ENCODE data around the gene PRRC2C. TPM values are rescaled to one million over a fixed set of nuclear protein-coding genes. Genes with fewer than 3 reads are reported as not detected.
A peak's percentile ranks its signal among the peaks of the same experiment; 100 is the strongest.

Gene PRRC2C
- total RNA-seq, 2 experiments from 2014 or later = 357 to 387 TPM

DNA sequence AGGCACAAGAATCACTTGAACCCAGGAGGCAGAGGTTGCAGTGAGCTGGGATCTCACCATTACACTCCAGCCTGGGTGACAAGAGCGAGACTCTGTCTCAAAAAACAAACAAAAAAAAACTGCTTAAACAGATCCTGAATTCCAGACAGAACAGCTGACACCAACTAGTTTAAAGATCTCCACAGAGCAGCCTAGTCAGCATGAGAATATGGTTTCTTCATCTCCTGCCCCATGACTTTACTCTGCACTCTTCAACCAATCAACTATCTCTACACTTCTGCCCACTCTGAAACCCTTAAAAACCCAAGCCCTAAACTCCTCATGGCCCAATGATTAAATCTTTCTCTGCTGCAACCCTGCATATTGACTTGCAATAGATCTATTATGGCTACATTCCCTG lies 7.5 kb upstream of the PRRC2C start:
- no peak overlapping the region for H3K27ac ChIP-seq (ENCODE audit: low read depth in 1 of 2, low read length in 2 of 2)
- no peaks in the 10 kb centered on the region for H3K27me3 ChIP-seq (ENCODE audit: control insufficient read depth in 1 of 2, insufficient read depth in 2 of 2, low read length in 2 of 2)
- no peaks in the 10 kb centered on the region for H3K9me3 ChIP-seq (ENCODE audit: control insufficient read depth in 1 of 2, insufficient read depth in 1 of 2, low read length in 2 of 2)
- no peaks in the 10 kb centered on the region for H3K4me1 ChIP-seq (ENCODE audit: insufficient read depth, low read length)
- Mint-ChIP-seq H3K36me3 (ENCODE audit: low read depth) (no peaks in the 10 kb centered on the region), H3K4me1 (ENCODE audit: low read depth) (no peaks in the 10 kb centered on the region), H3K27ac (no peak overlapping the region), H3K9me3 (no peaks in the 10 kb centered on the region), H3K4me3 (no peak overlapping the region), H3K27me3 (no peaks in the 10 kb centered on the region)
- H3K36me3 ChIP-seq (ENCODE audit: insufficient read depth, low read length) = no peaks in the 10 kb centered on the region
- CTCF ChIA-PET = no interaction called here
- ATAC-seq (ENCODE audit: poor library complexity) (no peak), DNase-seq (no peak)
- intact Hi-C loops (cut with DNase I, micrococcal nuclease) = no loop called here
- TF ChIP-seq, protein P1, sequence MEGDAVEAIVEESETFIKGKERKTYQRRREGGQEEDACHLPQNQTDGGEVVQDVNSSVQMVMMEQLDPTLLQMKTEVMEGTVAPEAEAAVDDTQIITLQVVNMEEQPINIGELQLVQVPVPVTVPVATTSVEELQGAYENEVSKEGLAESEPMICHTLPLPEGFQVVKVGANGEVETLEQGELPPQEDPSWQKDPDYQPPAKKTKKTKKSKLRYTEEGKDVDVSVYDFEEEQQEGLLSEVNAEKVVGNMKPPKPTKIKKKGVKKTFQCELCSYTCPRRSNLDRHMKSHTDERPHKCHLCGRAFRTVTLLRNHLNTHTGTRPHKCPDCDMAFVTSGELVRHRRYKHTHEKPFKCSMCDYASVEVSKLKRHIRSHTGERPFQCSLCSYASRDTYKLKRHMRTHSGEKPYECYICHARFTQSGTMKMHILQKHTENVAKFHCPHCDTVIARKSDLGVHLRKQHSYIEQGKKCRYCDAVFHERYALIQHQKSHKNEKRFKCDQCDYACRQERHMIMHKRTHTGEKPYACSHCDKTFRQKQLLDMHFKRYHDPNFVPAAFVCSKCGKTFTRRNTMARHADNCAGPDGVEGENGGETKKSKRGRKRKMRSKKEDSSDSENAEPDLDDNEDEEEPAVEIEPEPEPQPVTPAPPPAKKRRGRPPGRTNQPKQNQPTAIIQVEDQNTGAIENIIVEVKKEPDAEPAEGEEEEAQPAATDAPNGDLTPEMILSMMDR (IDR thresholded peaks at IDR 0.05) = no peak
- POLR2A ChIA-PET = no interaction called here
- H3K4me3 ChIP-seq (ENCODE audit: low read length) = no peak overlapping the region

GRCh38 chr1:171480035-171480434 lies 5.3 kb upstream of the PRRC2C start:
- Mint-ChIP-seq H3K36me3 (ENCODE audit: low read depth) (peaks cover 3% of the 10 kb centered on the region), H3K9me3 (no peaks in the 10 kb centered on the region), H3K4me3 (no peak overlapping the region), H3K27me3 (no peaks in the 10 kb centered on the region), H3K4me1 (ENCODE audit: low read depth) (peaks cover 4% of the 10 kb centered on the region), H3K27ac (no peak overlapping the region)
- CTCF ChIA-PET = interaction anchor here (1.3 kb wide), 1 partner anchor 20 kb away, joined by 5 read pairs; no protein-coding TSS in a partner anchor
- Histone ChIP-seq H3K27me3 (ENCODE audit: control insufficient read depth in 1 of 2, insufficient read depth in 2 of 2, low read length in 2 of 2) (no peaks in the 10 kb centered on the region), H3K36me3 (ENCODE audit: insufficient read depth, low read length) (no peaks in the 10 kb centered on the region), H3K9me3 (ENCODE audit: control insufficient read depth in 1 of 2, insufficient read depth in 1 of 2, low read length in 2 of 2) (no peaks in the 10 kb centered on the region), H3K4me1 (ENCODE audit: insufficient read depth, low read length) (peaks cover 7% of the 10 kb centered on the region), H3K27ac (ENCODE audit: low read depth in 1 of 2, low read length in 2 of 2) (no peak overlapping the region), H3K4me3 (ENCODE audit: low read length) (no peak overlapping the region)
- no peak for ATAC-seq (ENCODE audit: poor library complexity)
- TF ChIP-seq, protein P1 (IDR thresholded peaks at IDR 0.05) = no peak
- intact Hi-C loops (cut with DNase I, micrococcal nuclease) = loop anchor here in 1 of 2 experiments (5.0 to 10.0 kb wide), 5 partner anchors 163 to 1585 kb away; partner anchors contain the start of genes DNM3, GORAB and SCYL3
- POLR2A ChIA-PET = no interaction called here
- no peak for DNase-seq

DNA sequence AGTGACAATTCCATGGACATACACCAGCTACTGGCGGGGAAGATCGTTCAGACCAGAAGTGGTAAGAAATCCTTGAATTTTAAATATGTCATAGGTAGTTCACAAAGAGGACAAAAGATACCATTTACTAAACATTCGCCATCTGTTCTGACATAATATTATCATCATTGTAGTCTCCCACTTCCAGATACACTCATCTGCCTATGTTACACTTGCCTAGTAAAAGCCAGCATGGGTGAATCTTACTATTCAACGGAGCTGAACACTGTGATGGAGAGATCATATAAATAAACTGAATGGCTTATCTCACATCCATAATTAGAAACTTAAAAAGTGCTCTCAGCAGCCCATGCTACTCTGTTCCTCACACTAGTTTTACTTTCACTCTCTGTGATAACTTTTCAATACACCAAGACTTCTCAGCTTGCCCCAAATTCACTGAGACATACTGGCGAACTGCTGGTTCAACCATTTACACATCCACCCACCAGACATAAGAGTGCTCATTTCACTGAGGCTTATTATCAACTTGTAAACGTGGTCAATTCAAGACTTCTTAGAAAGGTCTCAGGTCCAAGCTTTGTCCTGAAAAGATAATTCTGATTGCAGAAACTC lies 463 bp upstream of the PRRC2C start:
- Mint-ChIP-seq H3K9me3 (no peaks in the 10 kb centered on the region), H3K27me3 (no peaks in the 10 kb centered on the region), H3K27ac (peak overlapping the region; percentile 95), H3K4me1 (ENCODE audit: low read depth) (peaks cover 45% of the 10 kb centered on the region), H3K4me3 (peak overlapping the region; percentile 95), H3K36me3 (ENCODE audit: low read depth) (peaks cover 32% of the 10 kb centered on the region)
- Histone ChIP-seq H3K4me3 (ENCODE audit: low read length) (peak overlapping the region; percentile 85), H3K27me3 (ENCODE audit: control insufficient read depth in 1 of 2, insufficient read depth in 2 of 2, low read length in 2 of 2) (no peaks in the 10 kb centered on the region), H3K9me3 (ENCODE audit: control insufficient read depth in 1 of 2, insufficient read depth in 1 of 2, low read length in 2 of 2) (no peaks in the 10 kb centered on the region), H3K27ac (ENCODE audit: low read depth in 1 of 2, low read length in 2 of 2) (peak overlapping the region; percentile 100), H3K4me1 (ENCODE audit: insufficient read depth, low read length) (peaks cover 26% of the 10 kb centered on the region), H3K36me3 (ENCODE audit: insufficient read depth, low read length) (peaks cover 8% of the 10 kb centered on the region)
- ATAC-seq (ENCODE audit: poor library complexity) (peak; percentile 53), DNase-seq (no peak)
- intact Hi-C loops (cut with DNase I, micrococcal nuclease) = loop anchor here (1.0 to 10.0 kb wide), 11 partner anchors 28 to 1590 kb away; partner anchors contain the start of genes DNM3 (in 2 of the 2), METTL13 (in 2 of the 2), VAMP4 (in 2 of the 2) and GORAB (in 1 of the 2)
- ChIA-PET POLR2A (interaction anchor here (0.9 to 3.9 kb wide), 28 partner anchors 8 to 1690 kb away, joined by 3 to 30 read pairs (median 6); partner anchors contain the start of genes DNM3, FMO4, GORAB and METTL13), CTCF (interaction anchor here (0.6 to 2.6 kb wide), 35 partner anchors 8 to 1591 kb away, joined by 3 to 25 read pairs (median 4); partner anchors contain the start of genes FMO4, METTL13, PIGC and SCYL3)
- TF ChIP-seq, protein P1 (IDR thresholded peaks at IDR 0.05) = peak; percentile 83

Data from CD4-positive, alpha-beta T cell (primary cell).